Endometrium (tissue), 2 donors: ENCODE measurements around the gene PHIP.
"Not testable (repeated sequence)": the region's sequence is repeated elsewhere in the genome, so short reads cannot be mapped to it uniquely, and the experiment has no call there.

Experiments
- FAIRE-seq: peaks from 2 replicates; lab custom pipeline; 2012; peaks lifted over from hg19 to GRCh38; lab: Jason Lieb, UNC
- donor health status: control.
- donor health status: control.

Gene PHIP

DNA sequence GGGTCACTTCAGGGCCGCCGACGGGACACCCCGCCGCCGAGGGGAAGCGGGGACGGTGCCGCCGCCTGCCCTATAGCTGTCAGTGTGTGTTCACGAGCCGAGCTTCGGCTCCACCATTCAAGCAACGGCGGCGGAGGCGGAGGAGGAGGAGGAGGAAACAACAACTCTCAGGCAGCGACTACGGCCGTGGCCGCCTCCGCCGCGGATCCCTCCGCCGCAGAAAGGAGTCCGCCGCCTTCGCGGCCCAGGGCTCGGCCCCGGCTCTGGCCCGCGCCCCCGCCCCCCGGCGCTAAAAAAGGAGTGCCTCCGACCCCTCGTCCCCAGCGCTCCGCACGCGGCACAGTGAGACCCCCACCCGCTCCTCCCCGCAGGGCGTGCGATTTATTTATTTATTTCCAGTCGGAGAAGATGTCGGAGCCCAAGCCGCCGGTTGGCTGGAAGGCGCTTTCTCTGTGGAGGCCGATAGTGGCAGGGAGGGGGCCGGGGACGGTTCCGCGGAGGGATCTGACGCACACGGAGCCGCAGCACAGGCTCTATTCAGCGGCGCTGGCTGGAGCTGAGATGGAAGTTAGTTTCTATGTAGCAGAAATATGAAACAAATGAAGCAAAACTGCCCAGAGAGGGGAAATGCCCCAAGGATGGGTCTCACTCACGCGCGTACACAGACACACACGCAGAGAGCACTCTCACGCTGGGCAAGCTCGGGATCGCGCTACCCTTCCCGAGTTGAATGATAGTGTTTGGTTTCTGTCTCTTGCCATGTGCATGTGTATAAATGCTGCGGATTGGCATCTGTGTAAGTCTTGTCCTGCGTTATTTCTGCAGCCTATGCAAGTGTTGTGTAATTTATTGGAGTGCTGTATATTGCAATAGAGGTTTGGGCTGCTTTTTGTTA is at the start of gene PHIP:
Gene PHIP, minus strand, starts transcription at position 180 of the 895 bp plus-strand sequence. CDS start 186 bp downstream, outside the sequence.
- no peak for FAIRE-seq

DNA sequence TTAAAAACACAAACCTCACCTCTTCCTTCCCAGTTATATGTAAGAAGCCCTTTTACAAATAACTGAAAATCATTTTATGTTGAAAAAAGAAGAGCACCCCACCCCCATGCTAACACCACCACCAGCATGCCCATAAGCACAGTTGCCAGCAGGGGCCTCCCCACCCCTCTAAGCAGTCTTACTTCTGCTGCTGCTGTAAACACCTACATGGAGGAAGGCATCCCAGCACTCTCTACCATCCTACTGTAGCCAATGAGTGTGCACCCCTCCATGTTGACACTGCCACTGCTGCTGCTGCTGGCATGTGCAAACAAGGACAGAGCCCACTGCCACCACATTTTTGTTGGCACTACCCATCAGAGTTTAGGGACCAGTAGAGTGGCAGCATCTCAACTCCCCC is 49.6 kb upstream of the PHIP start:
- FAIRE-seq = no peak

DNA sequence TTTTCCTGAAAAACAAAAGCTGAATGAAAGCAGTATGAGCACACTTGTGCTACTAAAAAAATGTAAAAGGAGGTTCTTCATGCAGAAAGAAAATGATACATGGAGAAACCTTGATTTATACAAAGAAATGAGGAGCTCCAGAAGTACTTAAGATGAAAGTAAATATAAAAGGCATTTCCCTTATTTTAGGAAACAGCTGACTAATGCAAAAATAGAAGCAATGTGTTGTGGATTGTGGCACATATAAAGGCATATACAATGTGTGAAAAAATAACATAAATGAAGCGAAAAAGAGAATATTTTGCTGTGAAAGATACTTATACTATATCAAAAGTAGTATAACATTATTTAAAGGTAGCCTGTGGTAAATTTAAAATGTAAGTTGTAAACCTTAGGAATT is 41.2 kb upstream of the PHIP start:
- FAIRE-seq = no peak

DNA sequence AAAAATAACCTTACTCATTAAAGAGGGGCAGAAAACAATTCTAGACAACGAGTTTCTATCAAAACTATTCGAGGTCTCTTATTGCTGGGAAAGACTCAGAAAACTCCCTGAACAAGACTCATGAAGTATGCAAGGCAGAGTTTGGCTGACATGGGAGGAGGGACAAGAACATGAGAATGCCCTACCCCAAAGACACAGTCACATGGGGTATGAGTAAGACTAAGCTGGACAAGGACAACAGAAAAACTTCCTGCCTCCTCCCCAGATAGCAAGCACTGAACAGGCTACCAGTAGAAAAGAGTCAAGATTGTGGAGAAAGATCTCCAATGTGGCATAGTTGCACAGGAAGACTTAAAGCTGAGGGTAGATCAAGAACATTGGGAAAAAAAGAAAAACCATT is 39.7 kb upstream of the PHIP start:
- no peak for FAIRE-seq

DNA sequence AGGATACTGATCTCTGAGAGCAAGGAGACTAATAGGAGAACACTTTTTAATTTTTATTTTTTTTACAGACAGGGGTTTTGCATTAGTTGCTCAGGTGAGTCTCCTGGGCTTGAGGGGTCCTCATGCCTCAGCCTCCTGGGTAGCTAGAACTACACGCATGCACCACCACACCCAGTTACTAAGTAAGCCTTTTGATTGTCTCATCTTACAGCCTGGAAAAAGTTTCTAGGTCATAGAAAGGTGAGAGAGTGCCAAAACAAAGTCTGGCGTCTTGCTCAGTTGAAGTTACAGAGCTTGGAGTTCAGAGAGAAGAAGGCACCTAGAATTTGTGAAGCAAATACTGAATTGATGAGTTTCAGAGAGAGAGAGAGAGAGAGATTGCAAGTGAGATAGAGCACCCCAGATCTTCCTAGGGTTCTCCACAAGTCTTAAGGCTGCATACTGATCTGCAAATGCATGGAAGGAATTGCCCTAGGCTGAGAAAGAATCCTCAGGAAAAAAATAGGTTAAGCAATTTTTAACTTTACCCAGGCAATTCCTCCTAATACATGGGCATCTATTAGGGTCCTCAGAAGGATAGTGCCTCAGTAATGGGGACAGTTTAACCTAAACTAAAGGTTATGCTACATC is 37.6 kb upstream of the PHIP start:
- FAIRE-seq = no peak

DNA sequence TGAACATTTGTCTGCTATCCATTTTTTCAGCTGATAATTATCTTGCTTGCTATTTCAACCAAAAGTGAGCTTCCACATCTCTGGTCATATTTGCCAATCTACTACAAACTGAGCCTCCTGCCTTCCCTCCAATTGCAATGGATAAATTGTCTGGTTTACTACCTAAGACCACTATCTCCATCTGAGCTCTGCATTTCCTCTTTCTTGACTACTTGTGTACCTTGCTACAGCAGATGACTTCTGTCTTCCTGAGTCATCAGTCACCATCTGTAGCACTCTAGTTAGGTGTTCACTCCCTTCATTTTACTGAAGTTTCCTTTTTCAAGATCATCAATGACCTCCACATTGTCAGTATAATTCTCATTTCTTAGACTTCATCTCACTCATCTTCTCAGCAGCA is 33.5 kb upstream of the PHIP start:
- no peak for FAIRE-seq

DNA sequence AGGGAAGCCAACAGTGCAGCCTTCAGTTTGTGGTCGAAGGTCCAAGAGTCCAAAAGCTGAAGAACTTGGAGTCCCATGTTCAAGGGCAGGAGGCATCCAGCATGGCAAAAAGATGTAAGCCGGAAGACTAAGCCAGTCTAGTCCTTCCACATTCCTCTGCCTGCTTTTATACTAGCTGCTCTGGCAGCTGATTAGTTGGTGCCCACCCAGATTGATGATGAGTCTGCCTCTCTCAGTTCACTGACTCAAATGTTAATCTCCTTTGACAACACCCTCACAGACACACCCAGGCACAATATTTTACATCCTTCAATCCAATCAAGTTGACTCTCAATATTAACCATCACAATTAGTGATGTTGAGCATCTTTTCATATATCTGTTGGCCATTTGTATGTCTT is 23.1 kb upstream of the PHIP start:
- FAIRE-seq = no peak

DNA sequence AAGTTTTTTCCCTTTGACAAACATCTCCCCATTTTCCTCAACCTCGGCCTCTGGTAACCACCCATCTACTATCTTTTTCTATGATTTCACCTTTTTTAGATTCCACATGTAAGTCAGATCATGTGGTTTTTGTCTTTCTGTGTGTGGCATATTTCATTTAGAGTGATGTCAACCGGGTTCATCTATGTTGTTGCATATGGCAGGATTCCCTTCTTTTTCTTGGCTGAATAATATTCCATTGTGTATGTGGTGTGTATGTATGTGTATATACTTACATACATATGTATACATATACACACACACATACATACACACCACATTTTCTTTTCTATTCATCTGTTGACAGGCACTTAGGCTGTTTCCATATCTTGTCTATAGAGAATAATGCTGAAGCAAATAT is 22.2 kb upstream of the PHIP start:
- FAIRE-seq = no peak

DNA sequence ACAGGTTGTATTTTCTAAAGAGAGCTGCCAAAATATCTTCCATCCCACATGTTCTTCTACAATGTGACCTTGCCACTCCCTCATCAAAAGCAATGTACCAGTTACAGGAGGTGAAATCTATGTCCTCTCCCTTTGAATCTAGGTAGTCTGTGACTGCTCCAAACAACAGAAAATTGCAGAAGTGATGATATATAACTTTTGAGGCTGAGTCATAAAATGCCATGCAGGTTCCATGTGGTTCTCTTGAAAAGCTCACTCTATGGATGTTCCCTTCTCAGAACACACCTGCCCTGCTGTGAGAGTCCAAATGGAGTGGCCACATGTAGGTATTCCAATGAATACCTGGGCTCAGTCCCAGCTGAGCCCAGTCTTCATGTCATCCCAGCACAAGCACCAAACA is 16.9 kb upstream of the PHIP start:
- no peak for FAIRE-seq

DNA sequence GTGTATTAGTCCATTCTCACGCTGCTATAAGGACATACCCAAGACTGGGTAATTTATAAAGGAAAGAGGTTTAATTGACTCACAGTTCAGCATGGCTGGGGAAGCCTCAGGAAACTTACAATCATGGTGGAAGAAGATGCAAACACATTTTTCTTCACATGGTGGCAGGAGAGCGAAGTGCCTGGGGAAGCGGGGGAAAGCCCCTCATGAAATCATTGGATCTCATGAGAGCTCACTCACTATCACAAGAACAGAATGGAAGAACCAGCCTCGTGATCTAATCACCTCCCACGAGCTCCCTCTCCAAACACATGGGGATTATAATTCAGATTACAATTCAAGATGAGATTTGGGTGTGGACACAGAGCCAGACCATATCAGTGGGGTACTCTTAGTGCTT is 13.7 kb upstream of the PHIP start:
- FAIRE-seq = not testable (repeated sequence)

DNA sequence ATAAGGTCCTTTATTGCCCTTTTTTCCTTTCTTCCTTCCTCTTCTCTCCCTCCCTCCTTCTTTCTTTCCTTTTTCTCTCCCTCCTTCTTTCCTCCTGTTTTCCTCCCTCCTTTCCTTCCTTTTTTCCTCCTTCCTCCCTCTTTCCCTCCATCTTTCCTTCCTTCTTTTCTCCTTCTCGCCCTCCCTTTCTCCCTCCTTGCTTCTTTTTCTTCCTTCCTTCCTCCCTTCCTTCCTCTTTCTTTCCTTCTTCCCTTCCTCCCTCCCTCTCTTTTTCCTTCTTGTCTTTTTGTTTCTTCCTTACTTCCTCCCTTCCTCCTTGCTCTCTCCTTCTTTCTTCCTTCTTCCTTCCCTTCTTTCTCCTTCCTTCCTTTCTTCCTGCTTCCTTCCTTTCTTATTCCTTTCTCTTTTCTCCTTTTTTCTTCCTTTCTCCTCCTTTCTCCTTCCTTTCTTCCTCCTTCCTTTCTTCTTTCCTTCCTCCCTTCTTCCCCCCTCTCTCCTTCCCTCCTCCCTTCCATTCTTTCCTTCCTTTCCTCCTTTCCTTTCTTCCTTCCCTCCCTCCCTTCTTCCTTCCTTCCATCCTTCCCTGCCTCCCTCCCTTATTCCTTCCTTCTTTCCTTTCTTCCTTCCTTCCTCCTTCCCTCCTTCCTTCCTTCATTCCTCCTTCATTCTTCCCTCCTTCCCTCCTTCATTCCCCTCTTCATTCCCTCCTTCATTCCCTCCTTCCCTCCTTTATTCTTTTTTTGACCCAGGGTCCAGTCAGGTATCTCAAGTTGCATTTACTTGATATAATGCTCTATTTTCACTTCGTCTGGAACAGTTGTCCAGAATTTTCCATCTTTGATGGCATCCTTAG is 11.7 kb upstream of the PHIP start:
- FAIRE-seq = no peak

DNA sequence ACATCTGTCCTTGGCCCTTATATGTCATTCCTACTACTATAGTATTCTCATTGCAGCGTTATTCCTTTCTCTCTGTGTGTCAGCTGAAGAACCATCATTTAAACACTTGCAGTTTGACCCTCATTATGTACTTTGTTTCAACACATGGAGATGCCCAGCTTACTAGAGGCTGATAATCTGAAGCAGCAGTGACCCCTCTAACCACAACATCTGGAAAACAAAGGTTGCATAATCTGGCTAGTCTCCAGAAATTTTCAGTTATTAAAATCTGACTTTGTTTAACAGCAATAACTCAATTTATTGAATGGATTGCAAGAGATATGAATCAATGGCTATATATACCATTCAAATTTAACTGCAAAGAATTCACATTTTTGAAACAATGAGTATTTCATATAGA is 6.6 kb upstream of the PHIP start:
- no peak for FAIRE-seq

DNA sequence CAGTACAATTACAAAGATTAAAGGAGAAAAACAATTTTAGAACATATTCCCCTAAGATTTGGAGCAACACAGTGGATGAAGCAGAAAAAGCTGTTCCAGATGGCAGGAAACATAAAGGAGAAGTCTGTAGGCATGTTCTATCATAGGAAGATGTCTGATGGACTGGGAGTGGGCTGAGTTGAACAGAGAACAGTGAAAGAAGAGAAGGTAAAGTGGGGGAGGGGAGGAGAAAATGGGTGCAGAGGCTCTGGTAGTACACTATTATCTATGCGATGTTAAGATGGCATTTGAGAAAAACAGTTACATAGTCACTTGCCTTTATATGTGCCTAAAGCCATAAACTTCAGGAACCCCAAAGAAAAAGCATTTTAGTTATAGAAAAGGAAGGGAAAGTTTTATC is 4.2 kb upstream of the PHIP start:
- FAIRE-seq = no peak

DNA sequence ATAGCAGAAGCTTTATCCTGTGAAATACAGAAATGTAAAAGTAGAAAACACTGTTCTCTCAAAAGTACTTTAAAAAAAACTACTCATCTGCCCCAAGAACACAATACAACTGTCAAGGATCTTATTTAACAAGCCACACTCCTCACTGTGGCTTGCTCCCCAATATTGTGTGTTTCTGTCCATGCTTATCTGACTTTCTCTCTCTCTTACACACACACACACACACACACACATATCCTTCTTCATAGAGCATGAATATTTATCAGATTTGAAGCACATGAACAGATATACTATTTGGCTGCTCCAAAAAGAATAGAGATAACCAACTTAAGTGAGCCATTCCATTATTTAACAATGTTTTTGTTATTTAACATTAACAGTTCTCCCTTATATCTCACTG is 3.6 kb upstream of the PHIP start:
- FAIRE-seq = no peak

DNA sequence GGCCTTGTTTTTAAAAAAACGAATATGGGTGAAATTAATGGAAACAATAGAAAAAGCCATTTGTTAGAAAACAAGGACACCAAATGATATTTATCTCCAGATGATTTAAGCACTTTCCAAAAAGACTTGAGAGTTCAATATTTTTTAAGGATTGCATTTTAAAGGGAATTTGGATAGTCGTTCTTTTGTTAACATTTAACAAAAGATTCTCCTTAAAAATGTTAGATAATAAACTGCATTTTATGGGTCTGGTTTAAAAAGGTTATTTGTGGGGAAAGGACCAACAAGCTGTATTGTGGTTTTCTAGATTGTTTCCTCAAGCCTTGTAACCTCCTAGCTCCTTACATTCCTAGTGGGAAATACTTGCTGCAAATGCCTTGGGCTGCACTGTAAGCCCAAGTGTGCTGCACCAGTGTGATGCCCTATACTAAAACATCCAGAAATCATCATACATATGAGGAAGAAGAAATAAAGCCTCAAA is 1.5 kb upstream of the PHIP start:
- no peak for FAIRE-seq

DNA sequence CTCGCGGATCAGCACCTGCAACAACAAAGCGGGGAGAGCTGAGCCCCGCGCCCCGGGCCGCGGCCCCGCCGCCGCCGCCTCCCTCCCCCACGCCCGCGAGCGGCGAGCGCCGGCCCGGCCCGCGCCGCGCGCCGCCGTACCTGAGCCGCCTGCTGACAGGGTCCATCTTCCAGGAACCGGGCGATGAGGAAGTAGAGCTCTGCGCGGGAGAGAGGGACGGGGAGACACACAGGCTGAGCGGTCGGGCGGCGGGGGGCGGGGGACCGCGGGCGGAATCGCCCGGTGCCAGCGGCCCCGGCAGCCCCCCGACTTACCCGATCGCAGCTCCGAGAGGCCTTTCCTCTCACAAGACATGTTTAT is 359 bp downstream of the PHIP start:
- no peak for FAIRE-seq

DNA sequence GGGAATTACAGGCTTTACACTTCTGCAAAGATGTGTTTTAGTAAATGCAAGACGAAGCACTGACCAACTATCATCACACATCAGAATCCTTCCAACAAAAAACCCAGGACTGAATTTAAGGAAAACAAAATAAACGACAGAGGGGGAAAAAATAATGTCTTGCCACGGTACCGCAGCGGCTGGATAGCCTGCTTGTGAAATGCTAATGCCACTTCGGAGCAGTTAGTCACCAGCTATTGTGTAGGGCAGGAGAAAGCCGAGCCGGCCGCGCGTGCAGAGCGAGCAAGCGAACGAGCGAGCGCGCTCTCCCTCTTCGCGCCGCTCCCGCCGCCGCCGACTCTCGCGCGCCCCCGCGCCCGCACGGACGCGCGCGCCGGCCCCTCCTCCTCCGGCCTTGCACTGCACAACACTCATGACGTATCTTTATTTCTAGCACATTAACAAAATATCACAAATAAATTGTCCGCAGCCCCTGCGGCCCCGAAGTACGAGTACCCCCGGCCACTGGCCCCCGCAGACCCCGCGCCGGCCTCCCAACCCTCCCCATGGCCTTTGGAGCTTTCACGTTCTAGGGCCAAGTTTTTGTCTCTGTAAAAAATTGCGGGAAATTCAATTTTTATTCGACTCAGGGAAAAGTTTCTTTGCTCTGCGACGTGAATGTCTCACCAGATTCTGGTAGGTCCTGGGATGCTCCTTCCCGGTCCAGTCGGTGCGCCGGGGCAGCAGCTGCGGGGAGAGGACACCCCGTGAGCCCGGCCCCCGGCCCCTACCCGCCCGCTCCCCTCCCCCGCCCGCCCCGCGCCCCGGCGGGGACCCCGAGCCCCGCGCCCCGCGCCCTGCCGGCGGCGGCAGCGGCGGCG is 1.0 kb downstream of the PHIP start:
- no peak for FAIRE-seq

DNA sequence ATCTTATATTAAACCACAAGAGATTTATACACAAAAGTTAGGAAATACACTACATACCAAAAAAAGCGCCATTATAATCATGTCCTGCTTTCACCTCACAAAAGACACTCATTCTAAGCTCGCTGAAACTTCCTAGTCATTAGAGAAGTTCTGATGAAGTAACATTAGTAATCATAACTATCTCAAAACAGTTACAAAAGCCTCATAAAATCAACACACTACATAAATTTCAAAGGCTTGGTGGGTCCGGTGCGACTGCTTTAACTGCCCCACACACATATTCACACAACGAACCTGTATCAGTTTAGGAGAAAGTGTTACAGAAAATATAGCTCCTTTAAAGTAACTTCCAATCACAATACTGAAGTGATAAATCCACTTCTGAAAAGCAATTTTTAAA is 1.9 kb downstream of the PHIP start:
- no peak for FAIRE-seq

DNA sequence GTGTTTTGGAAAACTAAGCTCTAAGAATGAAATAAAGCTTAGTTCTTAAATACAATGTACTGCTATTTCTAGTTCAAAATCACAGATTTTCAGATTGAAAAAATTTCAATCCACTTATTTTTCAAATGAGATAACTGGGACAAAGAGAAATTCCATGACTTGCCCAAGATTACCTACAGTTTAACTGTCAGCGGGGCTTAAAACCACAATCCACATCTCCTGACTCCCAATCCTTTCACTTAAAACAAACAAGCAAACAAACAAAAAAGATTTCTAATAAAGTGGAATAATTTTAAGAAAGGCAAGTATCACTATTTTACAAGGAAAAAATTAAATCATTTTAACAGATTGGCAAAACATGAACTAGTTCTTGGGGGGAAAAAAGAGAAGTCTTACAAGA is 4.2 kb downstream of the PHIP start:
- FAIRE-seq = no peak

DNA sequence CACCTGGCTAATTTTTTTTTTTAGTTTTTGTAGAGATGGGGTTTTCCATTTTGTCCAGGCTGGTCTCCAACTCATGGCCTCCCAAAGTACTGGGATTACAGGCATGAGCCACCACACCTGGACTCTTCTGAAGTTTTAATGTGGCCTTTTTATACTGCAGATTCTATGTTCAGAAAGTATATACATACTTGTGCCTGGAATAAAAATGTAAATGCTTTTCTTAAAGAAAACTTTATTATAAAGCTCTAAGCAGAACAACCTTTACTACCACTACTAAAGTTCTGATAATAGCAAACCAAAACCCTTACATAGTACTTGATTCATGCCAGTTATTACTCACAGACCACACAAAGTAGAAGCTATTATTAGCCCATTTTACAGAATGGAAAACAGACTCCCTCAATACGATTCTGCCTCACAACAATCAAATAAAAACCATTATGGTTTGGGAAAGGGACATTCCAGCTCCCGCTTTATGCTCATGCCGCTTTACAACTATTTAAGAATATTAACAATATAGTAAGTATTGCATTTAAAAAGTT is 5.3 kb downstream of the PHIP start:
- no peak for FAIRE-seq

DNA sequence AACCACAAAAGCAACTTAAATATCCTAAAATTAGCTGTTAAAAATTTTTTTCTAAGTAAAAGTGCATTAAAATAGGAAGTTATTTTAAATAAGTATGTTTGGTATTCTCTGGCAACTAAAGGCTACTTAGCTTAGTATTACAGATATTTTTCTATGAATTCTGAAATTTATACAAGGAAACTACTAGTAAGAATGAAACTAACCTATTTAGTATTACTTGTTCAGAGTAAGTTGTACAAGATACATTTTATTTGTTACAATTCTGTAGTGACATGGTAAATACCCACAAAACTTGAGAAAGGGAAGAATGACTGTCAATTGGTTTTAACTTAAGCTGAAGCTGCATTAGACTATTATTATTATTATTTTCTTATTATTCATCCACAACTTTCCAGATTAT is 6.5 kb downstream of the PHIP start:
- FAIRE-seq = peak; percentile 8
